Fibroblast of skin of left quadriceps (primary cell): ENCODE measurements around the gene TCF12.

Experiments
- DNase-seq, 2 experiments: peaks; one replicate each; pipeline ENCODE4 v3.0.0-alpha.2; 2013; ENCODE audit warnings: low read depth in 2 of 2

Gene TCF12

GRCh38 chr15:56918046-56918938 is at the start of gene TCF12:
Gene TCF12, plus strand, starts transcription at chr15:56918644. Its CDS starts 1,270 bp downstream, at chr15:56919914.
- peak; percentile 95 to 97 for DNase-seq

DNA sequence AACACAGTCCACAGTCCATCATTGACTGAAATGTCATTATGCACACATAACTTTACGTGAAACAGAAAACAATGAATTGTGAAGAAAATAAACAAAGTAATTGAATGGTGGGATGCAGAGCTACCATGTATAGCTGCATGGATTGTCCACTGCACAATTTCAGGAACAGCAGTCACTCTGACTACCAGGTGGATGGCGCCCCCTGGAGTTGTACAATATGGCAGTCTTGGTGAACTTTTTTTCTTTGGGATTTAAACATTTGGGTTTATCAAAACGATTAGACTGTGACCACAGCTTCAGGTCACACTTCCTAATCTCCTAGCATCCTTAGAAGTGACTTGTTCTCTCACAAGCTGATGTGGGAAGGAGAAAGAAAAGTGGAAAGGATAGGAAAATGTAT is 48.9 kb upstream of the TCF12 start:
- DNase-seq, result no peak

GRCh38 chr15:56871185-56871584 is 47.3 kb upstream of the TCF12 start:
- DNase-seq, result peak; percentile 76 to 78

DNA sequence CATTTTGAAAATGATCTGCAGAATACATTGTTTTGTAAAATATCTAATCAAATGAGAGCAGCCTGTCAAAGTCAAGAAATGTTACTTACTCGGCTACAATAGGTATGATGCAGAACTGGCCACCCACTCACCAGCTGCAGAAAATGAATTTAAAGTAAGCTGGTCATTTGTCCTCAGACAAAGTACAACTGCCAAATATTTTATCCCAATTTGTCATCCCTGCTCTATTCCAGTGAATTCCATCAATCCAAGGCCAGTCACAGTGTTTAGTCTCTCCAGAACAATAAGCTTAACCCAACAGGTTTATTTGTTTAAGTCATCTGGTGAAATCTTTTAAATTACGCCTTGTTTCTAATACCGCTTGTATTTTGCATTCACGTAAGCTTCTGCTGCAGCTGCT is 46.6 kb upstream of the TCF12 start:
- DNase-seq, result no peak

DNA sequence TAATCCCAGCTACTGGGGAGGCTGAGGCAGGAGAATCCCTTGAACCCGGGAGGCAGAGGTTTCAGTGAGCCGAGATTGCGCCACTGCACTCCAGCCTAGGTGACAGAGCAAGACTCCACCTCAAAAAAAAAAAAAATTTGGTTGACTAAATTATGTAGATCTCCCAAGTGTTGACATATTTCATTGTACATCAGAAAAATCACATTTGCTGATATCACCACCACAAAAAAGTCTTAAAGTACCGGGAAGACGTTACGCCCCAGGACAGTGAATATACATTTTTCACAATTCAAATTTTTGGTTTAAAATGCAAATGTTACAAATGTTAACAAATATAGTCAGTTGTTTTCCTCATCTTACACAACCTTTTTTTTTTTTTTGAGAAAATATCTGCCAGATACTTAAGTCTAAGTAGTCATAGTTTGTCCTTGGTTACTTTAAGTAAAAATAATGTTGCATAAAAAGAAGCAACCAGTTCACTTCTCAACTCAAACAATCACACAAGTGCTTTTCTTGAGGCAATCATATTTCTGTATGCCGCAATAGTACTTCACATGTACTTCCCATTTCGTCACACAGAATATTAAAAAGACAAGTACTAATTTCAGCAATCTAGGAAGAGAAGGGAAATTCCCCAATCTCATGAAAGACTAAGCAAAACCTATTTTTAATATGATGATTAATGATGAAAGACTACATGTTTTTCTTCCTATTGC is 41.0 kb upstream of the TCF12 start:
- DNase-seq, result no peak

GRCh38 chr15:56879502-56879901 is 38.9 kb upstream of the TCF12 start:
- DNase-seq, result no peak

- DNase-seq, result no peak
Observed at GRCh38 chr15:56883088-56883487, 35.4 kb upstream of the TCF12 start.

- DNase-seq, result no peak
Observed at GRCh38 chr15:56886363-56886931, 32.0 kb upstream of the TCF12 start.

DNA sequence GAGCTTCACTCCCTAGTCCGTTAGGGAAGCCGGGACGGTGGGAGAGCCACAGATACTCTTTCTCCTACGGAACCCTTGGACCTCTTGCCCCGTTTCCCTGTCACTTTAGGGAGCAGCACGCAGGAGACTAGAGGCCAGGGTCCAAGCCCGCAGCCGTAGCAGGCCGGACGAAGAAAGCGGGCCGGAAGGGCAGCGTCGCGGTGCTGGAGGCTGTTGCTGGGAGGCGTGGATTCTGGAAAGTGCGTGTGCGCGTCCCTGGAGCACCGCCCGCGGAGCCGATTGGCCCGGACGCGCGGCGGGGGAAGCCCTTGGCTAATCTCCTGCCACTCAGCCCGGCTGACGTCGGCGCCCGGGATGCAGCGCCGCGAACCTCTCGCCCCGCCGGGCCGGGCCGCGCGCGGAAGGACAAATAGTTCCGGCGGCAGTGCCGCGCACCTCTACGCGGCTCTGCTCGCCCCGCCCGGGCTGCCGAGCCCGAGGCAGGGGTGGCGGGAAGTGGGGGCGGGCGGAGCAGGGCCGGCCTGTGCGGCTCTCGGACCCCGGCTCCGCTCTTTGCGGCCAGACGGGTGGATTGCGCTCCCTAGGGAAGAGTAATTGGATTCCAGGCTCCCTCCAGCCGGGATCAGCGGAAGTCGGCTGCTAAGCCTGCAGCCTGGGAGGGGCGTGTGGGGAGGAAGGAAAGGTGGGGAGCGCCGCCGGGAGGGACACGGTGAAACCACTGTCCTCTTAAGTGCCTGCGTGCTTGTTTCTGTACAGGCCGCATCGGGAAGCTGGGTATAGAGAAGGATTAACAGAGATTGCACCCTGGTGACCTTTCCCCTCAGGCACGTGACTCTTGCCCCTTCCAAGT is 31.3 kb upstream of the TCF12 start:
- DNase-seq, result peak; percentile 93

DNA sequence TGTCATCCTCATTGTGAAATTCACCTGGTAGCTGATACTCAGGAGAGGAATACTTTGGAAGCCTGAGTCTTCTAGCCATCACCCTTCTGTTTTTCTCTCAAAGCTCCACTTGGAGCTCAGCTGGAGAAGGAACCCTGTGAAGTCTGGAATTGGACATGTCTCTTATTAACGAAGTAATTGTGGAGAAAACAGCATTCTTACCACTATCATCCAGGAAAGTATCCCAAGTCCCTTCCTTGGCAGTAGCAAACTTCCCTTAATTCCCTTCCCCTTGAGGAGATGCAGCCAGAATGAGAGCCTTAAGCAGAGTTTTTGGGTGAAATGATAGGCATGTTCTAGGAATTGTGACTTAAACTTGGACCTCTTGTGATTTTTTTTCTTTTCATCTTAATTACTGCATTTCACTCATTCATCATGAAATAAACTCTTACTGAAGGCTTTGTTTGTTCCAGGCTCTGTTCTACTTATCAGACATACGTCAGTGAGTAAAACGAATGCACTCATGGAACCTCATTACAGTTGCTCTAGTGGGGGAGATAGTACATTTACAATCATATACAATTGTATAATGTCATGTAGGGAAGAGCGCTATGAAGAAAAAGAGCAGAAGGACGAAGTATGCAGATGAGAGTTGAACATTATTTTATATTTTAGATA is 30.5 kb upstream of the TCF12 start:
- DNase-seq, result no peak

DNA sequence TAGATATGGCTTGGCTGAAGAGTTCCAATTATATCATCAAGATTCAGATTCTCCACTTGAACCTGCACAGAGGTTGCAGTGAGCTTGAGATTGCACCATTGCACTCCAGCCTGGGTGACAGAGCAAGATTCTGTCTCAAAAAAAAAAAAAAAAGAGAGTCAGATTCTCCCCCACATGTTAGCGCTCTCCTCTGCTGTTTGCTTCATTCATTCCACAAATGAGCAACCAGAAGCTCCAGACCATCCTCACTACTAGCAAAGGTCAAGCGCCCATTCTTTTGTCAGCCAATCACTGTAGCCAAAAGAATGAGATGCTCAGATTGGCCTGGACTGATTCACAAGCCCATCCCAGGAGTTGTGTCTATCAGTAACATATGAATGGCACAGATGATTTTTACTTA is 28.4 kb upstream of the TCF12 start:
- no peak for DNase-seq

DNA sequence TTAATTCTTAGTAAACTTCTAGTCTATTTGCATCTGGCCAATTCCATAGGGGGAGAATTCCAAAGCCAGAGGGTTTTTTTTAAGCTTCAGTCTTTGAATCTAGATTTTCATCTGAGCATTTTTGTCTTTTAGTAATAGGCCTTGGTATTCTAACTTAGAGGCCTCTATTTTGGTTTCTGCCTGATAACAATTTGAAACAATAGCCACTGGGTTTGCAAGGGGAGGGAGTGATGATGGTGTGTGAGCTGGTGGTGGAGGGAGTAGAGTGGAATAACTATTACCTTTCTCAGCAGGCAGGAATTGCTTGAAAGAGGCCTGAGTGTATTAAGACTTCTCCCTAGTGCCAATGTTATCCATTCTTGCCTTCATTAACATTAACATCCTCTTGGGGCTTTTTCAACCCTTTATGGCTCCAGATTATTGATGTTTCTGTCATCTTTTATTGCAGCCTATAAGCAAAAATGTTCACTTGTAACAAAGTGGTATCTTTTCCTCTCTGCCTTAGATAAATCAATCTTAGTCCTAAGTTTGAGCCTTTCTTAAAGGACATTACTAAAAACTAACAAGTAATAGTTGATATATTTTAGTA is 26.5 kb upstream of the TCF12 start:
- DNase-seq, result no peak

DNA sequence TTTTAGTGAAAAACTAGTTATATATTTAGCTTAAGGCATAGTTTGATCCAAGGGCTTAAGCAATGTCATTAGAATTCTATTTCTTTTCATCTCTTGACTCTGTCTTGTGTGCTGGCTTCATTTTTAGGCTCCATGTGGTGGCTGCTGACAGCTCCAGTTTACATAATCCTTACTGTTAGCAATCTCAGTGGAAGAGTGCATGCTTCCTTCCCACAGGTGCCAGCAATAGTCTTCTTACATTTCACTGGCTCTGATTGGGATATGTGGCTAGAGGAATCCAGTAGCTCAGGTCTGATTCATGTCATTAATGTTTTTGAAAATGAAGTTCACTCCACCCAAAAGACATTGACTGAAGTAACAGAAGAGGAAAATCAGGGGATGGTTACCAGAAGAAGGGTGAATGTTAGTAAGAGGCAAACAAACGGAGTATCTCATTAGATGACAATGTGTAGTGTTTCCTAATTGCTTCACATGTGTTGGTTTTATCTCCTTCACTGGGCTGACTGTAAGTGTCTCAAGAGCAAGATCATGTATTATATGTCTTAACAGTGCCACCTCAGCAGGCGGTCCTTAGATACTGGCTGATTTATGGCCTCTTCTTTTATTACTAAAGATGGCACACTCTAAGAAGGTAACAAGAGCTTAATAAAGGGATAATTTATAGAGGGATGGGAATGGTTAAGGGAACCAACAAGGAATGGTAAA is 25.6 kb upstream of the TCF12 start:
- DNase-seq, result no peak

GRCh38 chr15:56893364-56893678 is 25.1 kb upstream of the TCF12 start:
- no peak for DNase-seq

- DNase-seq, result no peak
Observed at GRCh38 chr15:56894601-56895000, 23.8 kb upstream of the TCF12 start.

- no peak for DNase-seq
Observed at GRCh38 chr15:56901931-56902330, 16.5 kb upstream of the TCF12 start.

- no peak for DNase-seq
Observed at GRCh38 chr15:56906766-56907165, 11.7 kb upstream of the TCF12 start.

DNA sequence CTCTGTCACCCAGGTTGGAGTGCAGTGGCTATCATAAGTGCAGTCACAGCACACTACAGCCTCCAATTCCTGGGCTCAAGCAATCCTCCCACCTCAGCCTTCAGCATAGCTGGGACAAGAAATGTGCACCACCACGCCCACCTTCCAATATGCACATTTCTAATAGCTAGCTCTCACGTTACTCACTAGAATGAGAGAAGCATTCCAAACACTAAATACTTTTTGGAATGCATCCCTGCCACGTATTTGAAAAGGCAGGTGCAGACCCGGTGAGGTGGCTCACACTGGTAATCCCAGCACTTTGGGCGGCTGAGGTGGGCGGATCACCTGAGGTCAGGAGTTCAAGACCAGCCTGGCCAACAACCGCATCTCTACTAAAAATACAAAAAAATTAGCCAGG is 7.6 kb upstream of the TCF12 start:
- DNase-seq, result no peak

GRCh38 chr15:56913241-56913640 is 5.2 kb upstream of the TCF12 start:
- no peak for DNase-seq

DNA sequence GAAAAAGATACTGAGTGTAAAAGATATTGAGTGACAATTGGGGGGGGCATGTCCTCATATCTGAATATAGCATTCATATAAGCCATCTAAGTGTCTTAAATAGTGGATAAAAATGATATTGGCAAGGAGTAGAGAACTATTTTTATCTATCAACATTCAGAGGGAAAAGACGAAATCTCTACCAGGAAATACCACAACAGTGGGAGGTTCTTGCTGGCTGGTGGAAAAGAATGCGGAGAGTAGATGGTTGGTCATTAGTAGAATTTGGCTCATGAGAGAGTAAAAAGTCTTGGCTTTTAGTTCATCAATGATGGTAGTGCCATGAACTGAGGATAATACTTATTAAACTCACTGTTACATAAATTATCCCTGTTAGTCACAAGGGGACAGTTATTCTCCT is 4.8 kb upstream of the TCF12 start:
- DNase-seq, result no peak
